SU-DHL-6 (cell line): ENCODE data around the gene CCDC73.

Experiments
- EZH2phosphoT487 ChIP-seq: fragments of 200-600 bp; sonication (generic), shearing (Covaris generic); conservative IDR thresholded peaks from 2 replicates; pipeline ENCODE4 v1.6.1; 2018; ENCODE audit warnings: mild to moderate bottlenecking, antibody characterized with exemption, low read length, moderate library complexity, mixed read lengths
- TF ChIP-seq, protein P1 (sequence below): fragments of 200-600 bp; sonication (generic); IDR thresholded peaks from one replicate; pipeline ENCODE4 v1.5.1; 2017; ENCODE audit warnings: antibody characterized with exemption, mild to moderate bottlenecking, low read length, moderate library complexity; ENCODE audit not compliant: insufficient read depth, poor library complexity, severe bottlenecking

DNA sequence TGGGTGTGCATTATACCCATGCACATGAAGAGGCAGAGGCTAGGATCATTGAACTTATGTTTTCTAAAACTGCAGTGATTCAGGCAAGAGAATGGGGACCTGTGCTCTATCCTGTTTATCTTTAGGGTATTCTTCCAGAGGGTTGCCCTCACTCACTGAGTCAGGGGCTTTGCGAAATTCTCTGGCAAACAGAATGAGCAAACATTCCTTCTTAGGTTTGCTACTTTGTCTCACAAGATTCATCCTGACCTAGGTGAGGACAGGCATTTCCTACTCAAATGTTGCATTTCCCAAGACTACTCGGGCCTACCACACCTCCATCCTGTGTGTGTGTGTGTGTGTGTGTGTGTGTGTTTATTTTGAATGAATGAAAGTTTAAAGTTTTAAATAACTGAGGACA, 213.5 kb downstream of the CCDC73 start:
- TF ChIP-seq, protein P1, sequence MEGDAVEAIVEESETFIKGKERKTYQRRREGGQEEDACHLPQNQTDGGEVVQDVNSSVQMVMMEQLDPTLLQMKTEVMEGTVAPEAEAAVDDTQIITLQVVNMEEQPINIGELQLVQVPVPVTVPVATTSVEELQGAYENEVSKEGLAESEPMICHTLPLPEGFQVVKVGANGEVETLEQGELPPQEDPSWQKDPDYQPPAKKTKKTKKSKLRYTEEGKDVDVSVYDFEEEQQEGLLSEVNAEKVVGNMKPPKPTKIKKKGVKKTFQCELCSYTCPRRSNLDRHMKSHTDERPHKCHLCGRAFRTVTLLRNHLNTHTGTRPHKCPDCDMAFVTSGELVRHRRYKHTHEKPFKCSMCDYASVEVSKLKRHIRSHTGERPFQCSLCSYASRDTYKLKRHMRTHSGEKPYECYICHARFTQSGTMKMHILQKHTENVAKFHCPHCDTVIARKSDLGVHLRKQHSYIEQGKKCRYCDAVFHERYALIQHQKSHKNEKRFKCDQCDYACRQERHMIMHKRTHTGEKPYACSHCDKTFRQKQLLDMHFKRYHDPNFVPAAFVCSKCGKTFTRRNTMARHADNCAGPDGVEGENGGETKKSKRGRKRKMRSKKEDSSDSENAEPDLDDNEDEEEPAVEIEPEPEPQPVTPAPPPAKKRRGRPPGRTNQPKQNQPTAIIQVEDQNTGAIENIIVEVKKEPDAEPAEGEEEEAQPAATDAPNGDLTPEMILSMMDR = no peak
- TF ChIP-seq EZH2phosphoT487 = no peak
